HL-60 (cell line): Measurements from ENCODE around the gene ANO7.

Experiments
- DNase-seq, 2 experiments: peaks; one replicate each; pipeline ENCODE4 v3.0.0-alpha.2; 2010 to 2020; ENCODE audit warnings: low read depth in 1 of 2, low spot score in 1 of 2
- H3K27ac ChIP-seq: fragments of 250-450 bp; sonication (Bioruptor Pico); replicated peaks from 2 replicates; pipeline ENCODE4 v1.5.1; 2020; ENCODE audit warnings: mild to moderate bottlenecking, moderate library complexity
- H3K27me3 ChIP-seq: fragments of 250-450 bp; sonication (Bioruptor Pico); 2 replicates; pipeline ENCODE4 v1.5.1; 2021; ENCODE audit warnings: mild to moderate bottlenecking, moderate library complexity; ENCODE audit not compliant: insufficient read depth, poor library complexity, severe bottlenecking
- H3K4me3 ChIP-seq: replicated peaks from 2 replicates; pipeline ENCODE4 v1.5.1; 2011; ENCODE audit warnings: mild to moderate bottlenecking, control low read depth, low read length; ENCODE audit not compliant: insufficient read depth
- GABPA ChIP-seq: IDR thresholded peaks from 2 replicates; pipeline ENCODE4 v1.6.1; 2012; ENCODE audit warnings: low read depth
- POLR2AphosphoS5 ChIP-seq: IDR thresholded peaks from 2 replicates; pipeline ENCODE4 v1.6.1; 2012; ENCODE audit warnings: low read depth
- SPI1 ChIP-seq: IDR thresholded peaks from 2 replicates; pipeline ENCODE4 v1.6.1; 2012; ENCODE audit warnings: low read depth, mild to moderate bottlenecking, borderline replicate concordance
- TF ChIP-seq, protein P1 (sequence below): IDR thresholded peaks from 2 replicates; pipeline ENCODE4 v1.6.1; 2012; ENCODE audit warnings: low read depth; ENCODE audit not compliant: insufficient replicate concordance
- TF ChIP-seq, protein P2 (sequence below): IDR thresholded peaks from one replicate; pipeline ENCODE4 v1.5.1; 2011; ENCODE audit warnings: low read length, control low read depth, inconsistent platforms; ENCODE audit not compliant: insufficient read depth

The ANO7 gene

DNA sequence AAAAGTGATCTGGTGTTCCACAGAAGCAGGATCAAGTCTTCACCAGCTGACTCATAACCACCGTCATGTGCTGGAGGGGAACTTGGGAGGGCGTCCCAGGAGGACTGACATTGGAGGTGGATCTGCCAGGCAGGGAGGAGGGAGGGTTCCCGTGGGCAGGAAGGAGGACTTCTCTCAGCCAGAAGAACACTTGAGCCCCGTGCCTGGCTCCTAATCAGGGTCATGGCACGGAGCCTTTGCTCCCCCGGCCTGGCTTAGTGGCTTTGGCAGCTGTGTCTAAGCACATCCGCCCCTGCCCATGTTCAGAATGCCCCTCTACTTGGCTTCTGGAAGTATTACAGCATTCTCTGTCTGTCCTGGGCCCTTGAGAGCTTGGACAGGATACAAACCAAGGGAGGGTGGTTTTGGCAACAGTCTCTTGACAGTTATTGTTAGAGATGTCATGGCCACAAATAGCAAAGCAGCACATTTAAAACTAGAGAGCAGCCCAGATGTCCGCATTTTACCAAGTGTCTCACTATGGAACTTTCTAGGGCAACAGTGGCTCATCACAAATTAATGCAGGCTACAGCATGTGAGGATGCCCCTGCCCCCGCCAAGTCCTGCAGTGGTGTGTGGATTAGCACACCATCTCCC lies 26.7 kb upstream of the ANO7 start:
- H3K27me3 ChIP-seq = no peaks in the 10 kb centered on the region
- no peak for DNase-seq
- H3K27ac ChIP-seq = no peak overlapping the region
- no peak overlapping the region for H3K4me3 ChIP-seq
- TF ChIP-seq, protein P1, sequence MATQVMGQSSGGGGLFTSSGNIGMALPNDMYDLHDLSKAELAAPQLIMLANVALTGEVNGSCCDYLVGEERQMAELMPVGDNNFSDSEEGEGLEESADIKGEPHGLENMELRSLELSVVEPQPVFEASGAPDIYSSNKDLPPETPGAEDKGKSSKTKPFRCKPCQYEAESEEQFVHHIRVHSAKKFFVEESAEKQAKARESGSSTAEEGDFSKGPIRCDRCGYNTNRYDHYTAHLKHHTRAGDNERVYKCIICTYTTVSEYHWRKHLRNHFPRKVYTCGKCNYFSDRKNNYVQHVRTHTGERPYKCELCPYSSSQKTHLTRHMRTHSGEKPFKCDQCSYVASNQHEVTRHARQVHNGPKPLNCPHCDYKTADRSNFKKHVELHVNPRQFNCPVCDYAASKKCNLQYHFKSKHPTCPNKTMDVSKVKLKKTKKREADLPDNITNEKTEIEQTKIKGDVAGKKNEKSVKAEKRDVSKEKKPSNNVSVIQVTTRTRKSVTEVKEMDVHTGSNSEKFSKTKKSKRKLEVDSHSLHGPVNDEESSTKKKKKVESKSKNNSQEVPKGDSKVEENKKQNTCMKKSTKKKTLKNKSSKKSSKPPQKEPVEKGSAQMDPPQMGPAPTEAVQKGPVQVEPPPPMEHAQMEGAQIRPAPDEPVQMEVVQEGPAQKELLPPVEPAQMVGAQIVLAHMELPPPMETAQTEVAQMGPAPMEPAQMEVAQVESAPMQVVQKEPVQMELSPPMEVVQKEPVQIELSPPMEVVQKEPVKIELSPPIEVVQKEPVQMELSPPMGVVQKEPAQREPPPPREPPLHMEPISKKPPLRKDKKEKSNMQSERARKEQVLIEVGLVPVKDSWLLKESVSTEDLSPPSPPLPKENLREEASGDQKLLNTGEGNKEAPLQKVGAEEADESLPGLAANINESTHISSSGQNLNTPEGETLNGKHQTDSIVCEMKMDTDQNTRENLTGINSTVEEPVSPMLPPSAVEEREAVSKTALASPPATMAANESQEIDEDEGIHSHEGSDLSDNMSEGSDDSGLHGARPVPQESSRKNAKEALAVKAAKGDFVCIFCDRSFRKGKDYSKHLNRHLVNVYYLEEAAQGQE = no peak
- TF ChIP-seq POLR2AphosphoS5 = no peak
- TF ChIP-seq, protein P2, sequence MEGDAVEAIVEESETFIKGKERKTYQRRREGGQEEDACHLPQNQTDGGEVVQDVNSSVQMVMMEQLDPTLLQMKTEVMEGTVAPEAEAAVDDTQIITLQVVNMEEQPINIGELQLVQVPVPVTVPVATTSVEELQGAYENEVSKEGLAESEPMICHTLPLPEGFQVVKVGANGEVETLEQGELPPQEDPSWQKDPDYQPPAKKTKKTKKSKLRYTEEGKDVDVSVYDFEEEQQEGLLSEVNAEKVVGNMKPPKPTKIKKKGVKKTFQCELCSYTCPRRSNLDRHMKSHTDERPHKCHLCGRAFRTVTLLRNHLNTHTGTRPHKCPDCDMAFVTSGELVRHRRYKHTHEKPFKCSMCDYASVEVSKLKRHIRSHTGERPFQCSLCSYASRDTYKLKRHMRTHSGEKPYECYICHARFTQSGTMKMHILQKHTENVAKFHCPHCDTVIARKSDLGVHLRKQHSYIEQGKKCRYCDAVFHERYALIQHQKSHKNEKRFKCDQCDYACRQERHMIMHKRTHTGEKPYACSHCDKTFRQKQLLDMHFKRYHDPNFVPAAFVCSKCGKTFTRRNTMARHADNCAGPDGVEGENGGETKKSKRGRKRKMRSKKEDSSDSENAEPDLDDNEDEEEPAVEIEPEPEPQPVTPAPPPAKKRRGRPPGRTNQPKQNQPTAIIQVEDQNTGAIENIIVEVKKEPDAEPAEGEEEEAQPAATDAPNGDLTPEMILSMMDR = no peak
- no peak for TF ChIP-seq SPI1
- TF ChIP-seq GABPA = no peak

DNA sequence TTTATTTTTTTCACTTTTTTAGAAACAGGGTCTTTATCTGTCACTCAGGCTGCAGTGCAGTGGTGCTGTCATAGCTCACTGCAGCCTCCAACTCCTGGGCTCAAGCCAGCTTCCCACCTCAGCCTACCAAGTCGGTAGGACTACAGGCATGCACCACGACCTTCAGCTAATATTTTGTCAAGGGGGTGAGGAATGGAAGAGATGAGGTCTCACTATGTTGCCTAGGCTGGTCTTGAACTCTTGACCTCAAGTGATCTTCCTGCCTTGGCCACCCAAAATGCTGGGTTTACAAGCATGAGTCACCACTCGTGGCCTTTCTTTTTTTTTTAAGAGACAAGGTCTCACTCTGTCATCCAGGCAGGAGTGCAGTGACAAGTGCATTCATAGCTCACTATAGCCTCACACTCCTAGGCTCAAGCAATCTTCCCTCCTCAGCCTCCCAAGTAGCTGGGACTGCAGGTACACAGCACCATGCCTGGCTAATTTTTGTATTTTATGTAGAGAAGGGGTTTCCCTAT lies 24.8 kb upstream of the ANO7 start:
- DNase-seq = no peak
- no peak overlapping the region for H3K27ac ChIP-seq
- H3K4me3 ChIP-seq = no peak overlapping the region
- TF ChIP-seq SPI1 = no peak
- TF ChIP-seq, protein P2 = no peak
- TF ChIP-seq, protein P1 = no peak
- no peak for TF ChIP-seq POLR2AphosphoS5
- no peak for TF ChIP-seq GABPA
- H3K27me3 ChIP-seq = no peaks in the 10 kb centered on the region

DNA sequence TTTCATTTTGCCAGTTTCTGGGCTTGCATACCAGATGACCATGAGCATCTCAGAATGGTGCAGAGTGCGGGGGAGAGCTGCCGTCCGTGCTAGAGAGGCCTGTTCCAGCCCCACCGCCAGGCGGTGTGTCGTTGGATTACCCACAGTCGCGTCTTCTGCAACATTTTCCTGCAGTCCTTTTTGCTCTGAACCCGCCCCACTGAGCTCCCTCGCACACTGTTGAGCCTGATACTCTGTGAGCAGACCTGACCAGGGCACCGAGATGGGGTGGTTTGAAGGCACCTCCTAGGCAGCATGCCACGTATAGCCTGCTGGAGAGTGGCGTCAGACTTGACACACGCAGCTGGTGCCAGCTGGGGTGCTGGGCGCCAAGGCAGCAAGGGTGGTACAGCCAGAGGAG lies 20.1 kb upstream of the ANO7 start:
- no peak overlapping the region for H3K27ac ChIP-seq
- H3K4me3 ChIP-seq = no peak overlapping the region
- no peaks in the 10 kb centered on the region for H3K27me3 ChIP-seq
- TF ChIP-seq POLR2AphosphoS5 (no peak), GABPA (no peak), SPI1 (no peak)
- TF ChIP-seq, protein P1 = no peak
- TF ChIP-seq, protein P2 = no peak
- DNase-seq = no peak
